Naive thymus-derived CD4-positive, alpha-beta T cell (primary cell): ENCODE measurements around the gene MAJIN. TPM values are rescaled to one million over a fixed set of nuclear protein-coding genes. Genes with fewer than 3 reads are reported as not detected.

ENCODE experiments used
- ATAC-seq: fragments of 150-1000 bp; cut with Tn5 transposase; 2 replicates; pipeline ENCODE4 v1.10.0; 2021; ENCODE audit warnings: mild to moderate bottlenecking, moderate library complexity
- CTCF ChIA-PET: fragments of 350-600 bp; sonication (Branson Sonifier 250); formaldehyde crosslinking; loops from one replicate; lab custom pipeline; 2021; ENCODE audit warnings: antibody characterized with exemption; lab: Charles Lee
- POLR2A ChIA-PET: fragments of 350-600 bp; sonication (Branson Sonifier 250); formaldehyde crosslinking; loops from one replicate; lab custom pipeline; 2021; ENCODE audit warnings: antibody characterized with exemption, inconsistent platforms; lab: Charles Lee
- DNase-seq, 9 donors: peaks; one replicate each; pipeline versions ENCODE4 v3.0.0 to v3.0.0-alpha.2; 2020 to 2022; ENCODE audit warnings: mixed read lengths in 1 of 9
- H3K27ac ChIP-seq: one replicate; pipeline ENCODE4 v1.7.0; 2013; ENCODE audit warnings: mild to moderate bottlenecking, low read depth, low read length, moderate library complexity
- H3K27me3 ChIP-seq, 2 donors: one replicate each; pipeline ENCODE4 v1.7.0; 2013; ENCODE audit warnings: low read length in 2 of 2, mild to moderate bottlenecking in 2 of 2, moderate library complexity in 2 of 2; ENCODE audit not compliant: control insufficient read depth in 2 of 2, insufficient read depth in 2 of 2
- H3K36me3 ChIP-seq, 3 experiments: 1 replicate in 2 of 3; 2 replicates in 1 of 3; pipeline ENCODE4 v1.7.0; 2013; ENCODE audit warnings: low read length in 3 of 3, mild to moderate bottlenecking in 3 of 3, moderate library complexity in 1 of 3; ENCODE audit not compliant: insufficient read depth in 3 of 3, control insufficient read depth in 2 of 3
- H3K4me1 ChIP-seq, 2 donors: one replicate each; pipeline ENCODE4 v1.7.0; 2013; ENCODE audit warnings: low read length in 2 of 2, mild to moderate bottlenecking in 2 of 2, moderate library complexity in 1 of 2; ENCODE audit not compliant: control insufficient read depth in 2 of 2, insufficient read depth in 2 of 2
- H3K4me3 ChIP-seq: 2 replicates; pipeline ENCODE4 v1.7.0; 2013; ENCODE audit warnings: mild to moderate bottlenecking, low read length
- H3K9me3 ChIP-seq, 3 experiments: 1 replicate in 2 of 3; 2 replicates in 1 of 3; pipeline ENCODE4 v1.7.0; 2013; ENCODE audit warnings: low read length in 3 of 3; ENCODE audit not compliant: control insufficient read depth in 2 of 3
- H3K27ac Mint-ChIP-seq, 9 donors: one replicate each; pipeline ENCODE4 v1.8.0; 2020 to 2022; ENCODE audit warnings: mixed read lengths in 9 of 9, mild to moderate bottlenecking in 8 of 9, moderate library complexity in 5 of 9, inconsistent platforms in 2 of 9
- H3K27me3 Mint-ChIP-seq, 5 donors: one replicate each; pipeline ENCODE4 v1.8.0; 2021 to 2022; ENCODE audit warnings: mixed read lengths in 5 of 5, mild to moderate bottlenecking in 1 of 5
- H3K36me3 Mint-ChIP-seq, 5 donors: one replicate each; pipeline ENCODE4 v1.8.0; 2020 to 2022; ENCODE audit warnings: mixed read lengths in 5 of 5, mild to moderate bottlenecking in 3 of 5, inconsistent platforms in 1 of 5
- H3K4me1 Mint-ChIP-seq, 7 donors: one replicate each; pipeline ENCODE4 v1.8.0; 2020 to 2022; ENCODE audit warnings: mixed read lengths in 7 of 7, mild to moderate bottlenecking in 3 of 7, inconsistent platforms in 1 of 7
- H3K4me3 Mint-ChIP-seq, 10 donors: one replicate each; pipeline ENCODE4 v1.8.0; 2020 to 2022; ENCODE audit warnings: mild to moderate bottlenecking in 10 of 10, mixed read lengths in 10 of 10, moderate library complexity in 6 of 10, inconsistent platforms in 2 of 10
- H3K9me3 Mint-ChIP-seq, 11 donors: one replicate each; pipeline ENCODE4 v1.8.0; 2020 to 2022; ENCODE audit warnings: mixed read lengths in 11 of 11, mild to moderate bottlenecking in 4 of 11, inconsistent platforms in 1 of 11, moderate library complexity in 1 of 11
- intact Hi-C, 2 donors: fragments of 100-400 bp; cut with micrococcal nuclease; formaldehyde crosslinking; loops; one replicate each; pipeline ENCODE4 v1.15.1; 2023
- polyA plus RNA-seq, 2 donors: library from polyadenylated mRNA; unstranded; fragments of 300-500 nt; fragmentation: Illumina TruSeq; gene quantifications; one replicate each; pipeline ENCODE4 v1.2.3, GENCODE V29; 2021
- total RNA-seq, 6 experiments: library from RNA in 5 of 6; stranded (reverse) in 5 of 6; gene quantifications; 1 replicate in 5 of 6; 2 replicates in 1 of 6; pipeline ENCODE4 v1.2.3 and lab custom pipeline; 2021 to 2026

MAJIN gene
- total and polyA plus RNA-seq, 7 experiments from 2014 or later: 0.48 to 1.2 (median 0.94) TPM; not detected in 2

DNA sequence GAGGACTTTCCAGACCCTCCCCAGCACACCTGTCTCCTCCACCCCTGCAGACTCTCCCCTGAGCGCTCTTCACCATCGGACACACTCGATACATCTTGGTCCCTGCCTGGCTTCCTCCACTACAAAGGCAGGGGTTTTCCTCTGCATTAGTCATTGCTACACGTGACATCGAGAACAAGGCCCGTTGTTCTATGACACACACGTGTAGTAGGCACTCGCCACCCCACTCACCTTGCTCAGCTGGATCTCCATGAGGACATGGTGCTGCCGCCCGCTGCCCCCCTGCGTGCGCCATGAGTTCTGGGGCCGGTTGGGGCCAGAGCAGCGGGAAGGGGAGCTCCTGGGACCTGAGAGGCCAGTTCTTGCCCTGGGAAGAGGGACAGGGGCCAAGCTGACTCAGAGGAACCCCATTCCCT is 71.6 kb downstream of the MAJIN start:
- Histone ChIP-seq H3K36me3 (peaks cover 0 to 70% (median 2%) of the 10 kb centered on the region in 3 experiments), H3K27me3 (no peaks in the 10 kb centered on the region), H3K27ac (peak overlapping the region; percentile 65), H3K4me3 (no peak overlapping the region), H3K9me3 (no peaks in the 10 kb centered on the region), H3K4me1 (peaks cover 7 to 8% of the 10 kb centered on the region in 2 donors)
- ATAC-seq: peak; percentile 87
- POLR2A ChIA-PET: interaction anchor here (0.8 to 1.8 kb wide), 5 partner anchors 10 to 100 kb away, joined by 3 to 4 read pairs (median 4); no protein-coding TSS in a partner anchor
- DNase-seq: peak in 5 of 9 donors; percentile 34 to 79 (median 38)
- peaks cover 0 to 15% (median 4%) of the 10 kb centered on the region in 5 donors for H3K36me3 Mint-ChIP-seq
- peak overlapping the region in 7 of 10 donors; percentile 3 to 73 (median 38) for H3K4me3 Mint-ChIP-seq
- H3K27me3 Mint-ChIP-seq: no peaks in the 10 kb centered on the region
- peaks cover 3 to 19% (median 13%) of the 10 kb centered on the region in 7 donors for H3K4me1 Mint-ChIP-seq
- no peaks in the 10 kb centered on the region for H3K9me3 Mint-ChIP-seq
- intact Hi-C loops: loop anchor here in 1 of 2 donors (1.0 kb wide), 1 partner anchor 17 kb away; the partner anchor contains the start of gene ATG2A
- CTCF ChIA-PET: interaction anchor here (30.3 kb wide), 1 partner anchor 44 kb away, joined by 945 read pairs; the partner anchor contains the start of gene CDC42BPG
- H3K27ac Mint-ChIP-seq: peak overlapping the region; percentile 50 to 91 (median 80)

DNA sequence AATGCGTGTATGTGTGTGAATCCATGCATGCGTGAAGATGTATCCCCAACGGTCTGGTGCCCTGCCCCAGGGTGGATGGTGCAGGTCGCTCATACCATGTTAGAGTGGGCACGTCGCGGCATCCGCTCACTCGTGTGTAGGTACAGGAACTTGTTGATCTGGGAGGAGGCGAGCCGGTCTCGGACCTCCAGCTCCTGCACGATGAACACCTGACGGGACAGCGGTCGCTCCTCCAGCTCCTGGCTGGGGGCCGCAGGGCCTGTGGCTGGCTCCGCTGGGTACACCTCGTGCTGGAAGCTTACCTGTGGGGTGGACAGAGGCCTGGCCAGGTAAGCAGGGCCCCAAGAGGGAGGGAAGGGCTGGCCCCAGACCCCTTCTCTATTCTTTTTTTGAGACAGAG is 73.4 kb downstream of the MAJIN start:
- H3K27me3 ChIP-seq: no peaks in the 10 kb centered on the region
- DNase-seq: no peak
- no peaks in the 10 kb centered on the region for H3K9me3 ChIP-seq
- Mint-ChIP-seq H3K27me3 (no peaks in the 10 kb centered on the region), H3K27ac (peak overlapping the region in 3 of 9 donors; percentile 43 to 91 (median 52)), H3K4me1 (peaks cover 5 to 22% (median 13%) of the 10 kb centered on the region in 7 donors), H3K4me3 (no peak overlapping the region), H3K36me3 (peaks cover 0 to 12% (median 4%) of the 10 kb centered on the region in 5 donors), H3K9me3 (no peaks in the 10 kb centered on the region)
- no peak overlapping the region for H3K27ac ChIP-seq
- H3K4me1 ChIP-seq: peaks cover 7 to 14% of the 10 kb centered on the region in 2 donors
- H3K36me3 ChIP-seq: peaks cover 0 to 68% (median 0%) of the 10 kb centered on the region in 3 experiments
- H3K4me3 ChIP-seq: no peak overlapping the region
- no peak for ATAC-seq
- intact Hi-C loops: no loop called here
- POLR2A ChIA-PET: interaction anchor here (0.5 kb wide), 1 partner anchor 574 kb away, joined by 3 read pairs; no protein-coding TSS in a partner anchor
- CTCF ChIA-PET: interaction anchor here (1.0 to 30.3 kb wide), 3 partner anchors 8 to 72 kb away, joined by 3 to 945 read pairs (median 3); partner anchors contain the start of gene CDC42BPG

DNA sequence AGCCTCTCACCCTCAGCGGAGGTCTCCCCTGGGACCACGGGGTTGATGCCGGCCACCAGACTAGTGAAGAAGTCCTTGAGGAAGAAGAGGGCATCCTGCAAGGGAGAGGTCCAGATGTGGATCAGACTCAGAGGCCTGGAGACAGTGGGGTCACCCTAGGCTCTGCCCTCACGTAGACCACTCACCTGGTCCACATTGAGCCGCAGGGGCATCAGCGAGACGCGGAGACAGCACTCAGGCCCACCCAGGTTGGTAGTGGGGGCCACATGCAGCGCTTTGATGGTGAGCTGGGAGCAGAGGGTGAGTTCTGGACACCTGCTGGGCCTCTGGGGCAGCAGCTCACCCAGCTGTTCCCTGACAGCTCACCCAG is 73.8 kb downstream of the MAJIN start:
- Mint-ChIP-seq H3K4me3 (no peak overlapping the region), H3K36me3 (peaks cover 0 to 12% (median 4%) of the 10 kb centered on the region in 5 donors), H3K4me1 (peaks cover 5 to 22% (median 13%) of the 10 kb centered on the region in 7 donors), H3K9me3 (no peaks in the 10 kb centered on the region), H3K27me3 (no peaks in the 10 kb centered on the region), H3K27ac (no peak overlapping the region)
- H3K27me3 ChIP-seq: no peaks in the 10 kb centered on the region
- H3K4me3 ChIP-seq: no peak overlapping the region
- POLR2A ChIA-PET: no interaction called here
- no peak overlapping the region for H3K27ac ChIP-seq
- intact Hi-C loops: no loop called here
- H3K36me3 ChIP-seq: peaks cover 0 to 63% (median 0%) of the 10 kb centered on the region in 3 experiments
- H3K9me3 ChIP-seq: no peaks in the 10 kb centered on the region
- CTCF ChIA-PET: interaction anchor here (1.0 to 30.3 kb wide), 3 partner anchors 8 to 71 kb away, joined by 3 to 945 read pairs (median 3); partner anchors contain the start of gene CDC42BPG
- ATAC-seq (no peak), DNase-seq (no peak)
- H3K4me1 ChIP-seq: peaks cover 7 to 14% of the 10 kb centered on the region in 2 donors

DNA sequence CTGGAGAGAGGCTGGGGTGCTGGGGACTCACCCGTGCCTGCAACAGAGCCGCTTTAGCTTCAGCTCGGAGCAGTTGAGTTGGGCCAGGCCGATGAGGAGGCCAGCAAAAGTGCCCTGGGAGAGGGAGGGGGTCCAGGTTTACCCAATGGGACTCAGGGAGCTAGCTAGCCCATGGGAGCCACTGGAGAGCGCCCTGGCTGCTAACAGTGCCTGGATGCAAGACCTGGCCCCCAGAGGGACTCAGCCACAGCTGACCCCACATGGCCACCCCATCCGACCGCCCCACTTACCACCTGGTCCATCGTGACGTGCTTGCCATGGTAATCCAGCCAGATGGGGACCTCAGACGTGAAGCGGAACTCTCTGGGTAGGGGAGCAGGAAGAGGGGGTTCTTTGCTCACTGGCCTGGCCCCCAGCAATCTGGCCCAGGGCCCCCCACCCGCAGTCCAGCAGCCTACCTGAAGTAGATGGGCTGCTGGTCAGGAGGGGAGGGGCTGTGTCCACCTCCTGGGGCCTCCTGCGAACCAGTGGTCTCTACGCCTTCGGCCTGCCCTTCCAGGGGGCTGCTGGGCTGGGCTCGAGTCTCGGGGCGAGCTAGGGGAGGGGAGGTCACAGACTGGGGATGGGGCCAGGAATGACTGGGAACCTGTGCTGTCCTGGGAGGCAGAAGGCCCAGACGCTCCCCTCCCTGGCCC is 74.4 kb downstream of the MAJIN start:
- Histone ChIP-seq H3K9me3 (no peaks in the 10 kb centered on the region), H3K36me3 (peaks cover 0 to 60% (median 0%) of the 10 kb centered on the region in 3 experiments), H3K4me1 (peaks cover 7 to 14% of the 10 kb centered on the region in 2 donors), H3K27me3 (no peaks in the 10 kb centered on the region), H3K4me3 (no peak overlapping the region), H3K27ac (no peak overlapping the region)
- peaks cover 0 to 12% (median 4%) of the 10 kb centered on the region in 5 donors for H3K36me3 Mint-ChIP-seq
- H3K27me3 Mint-ChIP-seq: no peaks in the 10 kb centered on the region
- CTCF ChIA-PET: interaction anchor here (1.2 to 30.3 kb wide), 2 partner anchors 7 to 41 kb away, joined by 3 to 945 read pairs; partner anchors contain the start of gene CDC42BPG
- POLR2A ChIA-PET: interaction anchor here (26.0 kb wide), 1 partner anchor 41 kb away, joined by 1324 read pairs; the partner anchor contains the start of gene CDC42BPG
- DNase-seq (no peak), ATAC-seq (no peak)
- intact Hi-C loops: no loop called here
- no peaks in the 10 kb centered on the region for H3K9me3 Mint-ChIP-seq
- no peak overlapping the region for H3K4me3 Mint-ChIP-seq
- peaks cover 5 to 22% (median 13%) of the 10 kb centered on the region in 7 donors for H3K4me1 Mint-ChIP-seq
- peak overlapping the region in 2 of 9 donors; percentile 44 to 81 for H3K27ac Mint-ChIP-seq

DNA sequence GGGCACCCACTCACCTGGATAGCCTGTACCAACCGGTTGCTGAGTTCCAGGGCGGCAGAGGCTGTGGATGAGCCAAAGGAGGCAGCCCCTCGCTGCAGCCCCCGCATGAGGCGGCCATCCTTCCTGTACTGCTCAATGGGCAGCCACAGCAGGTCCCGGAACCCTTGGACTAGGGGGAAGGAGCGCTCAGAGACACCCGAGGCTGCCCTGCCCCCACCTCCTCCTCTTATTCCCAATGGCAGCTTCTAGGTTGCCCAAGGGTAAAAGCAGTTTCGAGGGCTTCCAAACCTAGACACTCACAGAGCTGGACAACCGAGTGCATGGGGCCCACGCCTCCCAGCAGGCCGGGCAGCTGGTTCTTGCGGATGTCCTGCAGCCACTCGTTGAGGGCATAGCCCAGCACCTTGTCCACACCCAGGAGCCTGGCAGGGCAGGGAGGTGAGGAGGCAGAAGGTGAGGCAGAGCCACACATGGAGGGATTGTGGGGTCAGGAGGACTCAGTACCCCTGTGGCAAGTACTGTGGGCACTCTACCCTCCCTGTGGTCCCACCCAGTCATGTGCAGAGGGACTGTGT is 75.4 kb downstream of the MAJIN start:
- Mint-ChIP-seq H3K9me3 (peaks cover 0 to 2% (median 0%) of the 10 kb centered on the region in 11 donors), H3K27me3 (no peaks in the 10 kb centered on the region), H3K36me3 (peaks cover 0 to 9% (median 4%) of the 10 kb centered on the region in 5 donors), H3K4me3 (no peak overlapping the region), H3K4me1 (peaks cover 5 to 18% (median 9%) of the 10 kb centered on the region in 7 donors), H3K27ac (peak overlapping the region in 2 of 9 donors; percentile 41 to 44)
- Histone ChIP-seq H3K27ac (no peak overlapping the region), H3K4me1 (peaks cover 7 to 14% of the 10 kb centered on the region in 2 donors), H3K27me3 (no peaks in the 10 kb centered on the region), H3K9me3 (no peaks in the 10 kb centered on the region), H3K36me3 (peaks cover 0 to 52% (median 0%) of the 10 kb centered on the region in 3 experiments), H3K4me3 (no peak overlapping the region)
- ChIA-PET CTCF (interaction anchor here (1.0 to 30.3 kb wide), 2 partner anchors 9 to 40 kb away, joined by 3 to 945 read pairs; partner anchors contain the start of gene CDC42BPG), POLR2A (interaction anchor here (26.0 kb wide), 1 partner anchor 40 kb away, joined by 1324 read pairs; the partner anchor contains the start of gene CDC42BPG)
- ATAC-seq (no peak), DNase-seq (no peak)
- intact Hi-C loops: no loop called here
